ENCODE results near the gene SMIM14.

GRCh38 chr4:39548425-39549067 lies 90.1 kb downstream of the SMIM14 start:
- TF ChIP-seq MYC (IDR thresholded peaks at IDR 0.05; ENCODE audit: low read depth, low read length): no peak
- TF ChIP-seq, protein P1, sequence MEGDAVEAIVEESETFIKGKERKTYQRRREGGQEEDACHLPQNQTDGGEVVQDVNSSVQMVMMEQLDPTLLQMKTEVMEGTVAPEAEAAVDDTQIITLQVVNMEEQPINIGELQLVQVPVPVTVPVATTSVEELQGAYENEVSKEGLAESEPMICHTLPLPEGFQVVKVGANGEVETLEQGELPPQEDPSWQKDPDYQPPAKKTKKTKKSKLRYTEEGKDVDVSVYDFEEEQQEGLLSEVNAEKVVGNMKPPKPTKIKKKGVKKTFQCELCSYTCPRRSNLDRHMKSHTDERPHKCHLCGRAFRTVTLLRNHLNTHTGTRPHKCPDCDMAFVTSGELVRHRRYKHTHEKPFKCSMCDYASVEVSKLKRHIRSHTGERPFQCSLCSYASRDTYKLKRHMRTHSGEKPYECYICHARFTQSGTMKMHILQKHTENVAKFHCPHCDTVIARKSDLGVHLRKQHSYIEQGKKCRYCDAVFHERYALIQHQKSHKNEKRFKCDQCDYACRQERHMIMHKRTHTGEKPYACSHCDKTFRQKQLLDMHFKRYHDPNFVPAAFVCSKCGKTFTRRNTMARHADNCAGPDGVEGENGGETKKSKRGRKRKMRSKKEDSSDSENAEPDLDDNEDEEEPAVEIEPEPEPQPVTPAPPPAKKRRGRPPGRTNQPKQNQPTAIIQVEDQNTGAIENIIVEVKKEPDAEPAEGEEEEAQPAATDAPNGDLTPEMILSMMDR (IDR thresholded peaks at IDR 0.05; ENCODE audit: low read depth, low read length): no peak
- no peak for TF ChIP-seq POLR2A (IDR thresholded peaks at IDR 0.05; ENCODE audit: extremely low read depth, insufficient read length)
- TF ChIP-seq MAX (IDR thresholded peaks at IDR 0.05; ENCODE audit: low read depth, low read length): no peak
